Ecto neural progenitor cell (in vitro differentiated cells): ENCODE data around the gene SUGP2.
"Not testable (repeated sequence)": the region's sequence is repeated elsewhere in the genome, so short reads cannot be mapped to it uniquely, and the experiment has no call there.

ENCODE experiments used
- DNase-seq: peaks from one replicate; pipeline ENCODE4 v3.0.0-alpha.2; 2018; ENCODE audit warnings: low spot score

Gene SUGP2

DNA sequence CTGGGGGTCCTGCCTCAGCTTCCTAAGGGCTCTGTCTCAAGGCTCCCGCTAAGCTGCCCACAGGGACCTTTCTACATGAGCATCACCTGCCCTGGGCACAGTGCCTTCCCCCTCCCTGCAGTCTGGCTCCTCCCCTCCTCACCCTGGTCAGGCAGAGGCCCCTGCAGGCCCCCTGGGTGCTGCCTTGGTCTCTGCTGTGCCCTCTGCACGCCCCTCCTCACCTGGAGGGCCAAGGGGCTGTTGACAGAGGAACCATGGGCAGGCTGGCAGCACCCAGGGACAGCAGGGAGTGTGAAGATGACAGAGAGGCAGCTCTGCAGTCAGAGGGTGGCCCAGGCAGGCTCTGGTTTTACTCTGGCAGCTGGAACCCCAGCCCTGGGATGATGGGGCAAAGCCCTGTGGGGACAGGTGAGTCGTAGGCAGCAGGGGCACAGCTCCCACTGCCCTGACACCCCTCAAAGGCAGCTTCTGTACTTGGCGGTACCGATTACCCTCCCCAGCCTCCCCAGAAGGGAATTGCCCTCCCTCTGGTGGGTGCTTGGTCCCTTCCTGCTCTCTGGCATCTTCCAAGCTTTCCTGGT is 43.1 kb downstream of the SUGP2 start:
- DNase-seq, result no peak

DNA sequence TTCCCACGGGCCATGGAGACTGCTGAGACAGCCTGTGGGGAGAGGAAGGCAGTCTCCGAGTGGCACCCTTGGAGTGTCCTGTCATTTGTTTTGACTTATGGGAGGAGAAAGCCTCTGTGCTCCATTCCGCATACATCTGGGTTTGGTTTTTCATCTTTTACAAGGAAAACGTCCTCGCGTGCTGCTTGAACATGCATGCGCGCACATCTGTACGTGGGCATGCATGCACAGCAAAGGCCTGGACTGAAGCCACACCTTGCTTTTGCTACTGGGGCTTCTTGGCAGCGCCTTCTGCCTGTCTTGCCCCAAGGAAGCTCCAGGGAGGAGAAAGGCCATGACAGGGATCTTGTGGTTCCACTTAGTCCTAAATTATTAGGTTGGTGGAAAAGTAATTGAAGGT is 44.0 kb downstream of the SUGP2 start:
- DNase-seq, result no peak

DNA sequence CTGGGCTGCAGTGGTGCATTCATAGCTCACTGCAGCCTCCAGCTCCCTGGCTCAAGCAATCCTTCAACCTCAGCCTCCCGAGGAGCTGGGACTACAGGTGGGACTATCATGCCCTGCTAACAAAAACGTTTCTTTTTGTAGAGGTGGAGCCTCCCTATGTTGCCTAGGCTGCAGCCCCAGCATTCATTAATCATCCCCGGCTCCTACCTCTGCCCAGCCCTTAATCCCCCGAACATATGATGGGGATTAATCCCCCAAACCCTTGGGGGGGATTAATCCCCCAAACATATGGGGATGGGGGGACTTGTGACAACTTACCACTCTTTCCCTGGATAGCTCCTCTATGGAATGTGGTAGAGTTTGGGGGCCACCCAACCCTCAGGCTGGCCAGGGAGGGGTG is 45.9 kb downstream of the SUGP2 start:
- no peak for DNase-seq

DNA sequence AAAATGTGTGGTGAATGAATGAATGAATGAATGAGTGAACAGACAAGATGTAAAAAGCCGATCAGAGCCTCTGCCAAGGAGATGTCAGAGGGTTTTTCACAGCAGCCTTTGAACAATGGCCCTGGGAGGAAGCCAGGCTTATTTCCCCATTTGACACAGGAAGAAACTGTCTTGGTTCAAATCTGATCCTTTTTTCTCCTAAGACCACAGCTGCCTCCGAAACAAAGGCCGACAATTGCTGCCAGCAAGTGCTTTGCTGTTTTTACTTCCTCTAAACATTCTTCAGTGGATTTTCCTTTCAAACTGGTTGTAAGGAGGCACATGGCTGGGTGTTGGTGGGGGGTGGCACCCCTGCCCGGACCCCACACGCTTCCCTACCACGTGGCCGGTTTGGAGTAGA is 48.1 kb downstream of the SUGP2 start:
- DNase-seq, result no peak

DNA sequence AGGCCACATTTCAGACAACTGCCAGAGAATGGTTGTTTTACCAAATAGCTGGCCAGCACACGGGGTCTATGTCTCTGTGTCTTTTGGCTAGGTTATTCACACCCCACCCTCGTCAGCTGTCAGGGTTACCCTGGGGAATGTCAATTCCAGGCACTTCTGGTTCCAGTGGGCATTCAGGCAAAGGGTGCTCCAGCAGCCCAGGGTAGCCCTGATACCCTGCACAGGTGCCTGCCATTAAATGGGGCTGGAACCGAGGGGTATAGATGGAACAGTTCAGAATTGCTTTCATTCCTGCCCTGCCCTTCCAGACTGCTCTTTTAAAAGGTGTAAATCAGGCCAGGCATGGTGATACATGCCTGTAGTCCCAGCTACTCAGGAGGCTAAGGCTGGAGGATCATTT is 49.1 kb downstream of the SUGP2 start:
- DNase-seq, result no peak

DNA sequence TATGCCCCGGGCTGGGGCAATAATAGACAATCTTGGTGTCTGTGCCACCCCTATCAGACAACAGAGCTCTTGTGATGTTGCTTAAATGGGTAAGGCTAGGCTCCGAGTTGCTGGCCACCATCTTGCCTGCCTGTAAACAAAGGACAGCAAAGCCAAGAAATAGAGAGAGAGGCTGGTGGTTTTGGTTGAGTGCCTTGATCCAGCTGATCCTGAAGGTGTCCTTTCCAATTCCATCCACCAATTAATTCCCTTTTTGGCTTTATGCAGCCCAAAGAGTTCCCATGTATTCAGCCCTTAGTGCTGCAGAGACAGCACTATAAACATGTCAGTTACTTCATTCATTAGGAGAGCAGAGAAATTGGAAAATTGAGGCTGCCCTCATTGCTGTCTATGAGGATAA is 50.6 kb downstream of the SUGP2 start:
- DNase-seq, result no peak

DNA sequence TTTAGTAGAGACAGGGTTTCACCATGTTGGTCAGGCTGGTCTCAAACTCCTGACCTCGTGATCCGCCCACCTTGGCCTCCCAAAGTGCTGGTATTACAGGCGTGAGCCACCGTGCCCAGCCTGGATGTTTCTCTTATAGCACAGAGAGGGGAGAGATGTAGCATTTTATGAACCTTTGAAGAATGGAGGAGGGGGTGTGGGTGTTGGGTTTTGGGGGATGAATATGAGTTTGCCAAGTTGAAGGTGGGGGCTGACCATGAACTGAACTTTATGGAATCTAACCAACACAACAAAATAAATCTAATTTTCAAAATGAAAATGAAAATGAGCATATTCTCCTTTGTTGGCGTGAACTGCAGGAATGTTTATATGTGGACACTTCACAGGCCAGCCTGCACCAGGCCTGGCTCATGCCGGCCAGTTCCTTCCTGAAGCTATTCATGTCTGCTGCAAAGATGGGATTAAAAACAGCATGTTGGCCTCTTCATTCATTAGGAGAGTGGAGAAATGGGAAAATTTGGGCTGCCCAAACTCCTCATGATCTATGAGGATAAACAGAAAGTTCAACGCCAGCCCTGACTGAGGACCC is 52.8 kb downstream of the SUGP2 start:
- DNase-seq, result no peak

DNA sequence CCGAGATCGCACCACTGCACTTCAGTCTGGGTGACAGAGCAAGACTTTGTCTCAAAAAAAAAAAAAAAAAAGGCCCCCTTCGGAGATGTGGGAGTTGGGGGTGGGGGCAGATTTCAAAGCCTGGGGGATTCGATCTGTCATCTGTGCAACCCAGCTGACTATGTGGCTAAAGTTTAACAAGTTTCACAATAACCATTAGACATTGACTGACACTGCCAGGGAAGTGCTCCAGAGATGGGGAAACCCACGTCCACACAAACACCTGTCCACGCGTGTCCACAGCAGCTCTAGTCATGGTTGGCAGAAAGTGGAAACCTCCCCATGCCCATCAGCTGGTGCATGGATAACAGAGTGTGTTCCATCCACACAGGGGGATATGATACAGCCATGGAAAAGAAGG is 54.7 kb downstream of the SUGP2 start:
- no peak for DNase-seq

DNA sequence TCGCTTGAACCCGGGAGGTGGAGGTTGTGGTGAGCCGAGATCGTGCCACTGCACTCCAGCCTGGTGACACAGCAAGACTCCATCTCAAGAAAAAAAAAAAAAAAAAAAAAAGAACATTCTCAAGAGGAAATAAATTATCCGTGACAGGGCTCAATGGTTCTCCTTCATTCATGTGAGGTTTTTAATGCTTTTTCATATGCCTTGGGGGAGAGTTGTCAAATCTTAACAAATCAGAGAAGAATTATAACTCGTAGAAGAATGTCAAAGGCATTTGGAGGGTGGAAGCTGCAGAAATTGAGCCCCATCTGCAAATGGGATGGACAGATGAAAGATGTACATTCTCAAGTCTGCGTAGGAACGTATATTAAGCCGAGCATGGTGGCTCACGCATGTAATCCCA is 57.4 kb downstream of the SUGP2 start:
- DNase-seq, result no peak

DNA sequence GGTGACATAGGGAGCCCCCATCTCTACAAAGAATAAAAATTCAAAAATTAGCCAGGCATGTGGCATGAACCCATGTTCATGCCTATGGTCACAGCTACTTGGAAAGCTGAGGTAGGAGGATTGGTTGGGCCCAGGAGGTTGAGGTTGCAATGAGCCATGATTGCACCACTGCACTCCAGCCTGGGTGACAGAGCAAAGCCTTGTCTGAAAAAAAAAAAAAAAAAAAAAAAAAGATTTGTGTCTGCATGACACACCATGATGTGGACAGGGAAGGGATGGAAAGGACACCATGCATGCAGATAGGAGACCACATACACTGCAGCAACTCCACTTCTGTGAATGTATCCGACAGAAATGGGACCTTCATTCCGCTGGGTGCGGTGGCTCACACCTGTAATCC is 58.3 kb downstream of the SUGP2 start:
- DNase-seq, result no peak

DNA sequence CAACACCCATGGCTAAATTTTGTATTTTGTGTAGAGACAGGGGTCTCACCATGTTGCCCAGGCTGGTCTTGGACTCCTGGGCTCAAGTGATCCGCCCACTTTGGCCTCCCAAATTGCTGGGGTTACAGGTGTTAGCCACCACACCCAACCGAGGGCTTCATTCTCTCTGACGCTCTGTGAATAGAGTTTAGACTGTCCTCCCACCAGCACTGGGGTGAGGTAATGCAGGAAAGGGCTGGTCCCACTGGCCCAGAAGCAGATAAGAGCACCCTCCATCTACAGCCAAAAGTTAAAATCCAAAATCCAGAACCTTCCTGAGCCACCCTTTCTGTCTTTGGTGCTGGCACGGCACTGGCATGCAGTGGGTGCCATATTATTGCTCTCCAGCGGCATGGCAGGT is 60.5 kb downstream of the SUGP2 start:
- no peak for DNase-seq

DNA sequence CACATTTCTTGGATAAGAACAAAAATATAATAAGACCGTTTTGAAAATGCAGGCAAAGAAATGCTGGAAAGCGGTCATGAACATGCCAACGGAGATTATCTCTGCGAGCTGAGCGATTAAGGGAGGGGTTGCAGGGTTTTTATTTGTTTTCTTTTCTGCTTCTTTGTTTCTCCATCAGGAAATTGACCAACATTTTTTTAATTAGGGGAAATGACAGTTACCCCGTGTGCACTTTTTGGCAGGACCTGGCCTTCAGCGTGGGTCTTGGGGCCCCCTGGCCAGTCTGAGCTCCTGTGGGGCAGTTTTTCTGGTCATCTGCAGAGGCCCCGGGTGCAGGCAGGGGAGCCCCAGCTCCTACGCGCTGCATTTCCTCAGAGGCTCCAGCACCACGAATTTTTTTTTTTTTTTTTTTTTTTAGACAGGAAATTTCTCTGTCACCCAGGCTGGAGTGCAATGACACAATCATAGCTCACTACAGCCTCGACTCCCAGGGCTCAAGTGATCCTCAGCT is 61.0 kb downstream of the SUGP2 start:
- no peak for DNase-seq

DNA sequence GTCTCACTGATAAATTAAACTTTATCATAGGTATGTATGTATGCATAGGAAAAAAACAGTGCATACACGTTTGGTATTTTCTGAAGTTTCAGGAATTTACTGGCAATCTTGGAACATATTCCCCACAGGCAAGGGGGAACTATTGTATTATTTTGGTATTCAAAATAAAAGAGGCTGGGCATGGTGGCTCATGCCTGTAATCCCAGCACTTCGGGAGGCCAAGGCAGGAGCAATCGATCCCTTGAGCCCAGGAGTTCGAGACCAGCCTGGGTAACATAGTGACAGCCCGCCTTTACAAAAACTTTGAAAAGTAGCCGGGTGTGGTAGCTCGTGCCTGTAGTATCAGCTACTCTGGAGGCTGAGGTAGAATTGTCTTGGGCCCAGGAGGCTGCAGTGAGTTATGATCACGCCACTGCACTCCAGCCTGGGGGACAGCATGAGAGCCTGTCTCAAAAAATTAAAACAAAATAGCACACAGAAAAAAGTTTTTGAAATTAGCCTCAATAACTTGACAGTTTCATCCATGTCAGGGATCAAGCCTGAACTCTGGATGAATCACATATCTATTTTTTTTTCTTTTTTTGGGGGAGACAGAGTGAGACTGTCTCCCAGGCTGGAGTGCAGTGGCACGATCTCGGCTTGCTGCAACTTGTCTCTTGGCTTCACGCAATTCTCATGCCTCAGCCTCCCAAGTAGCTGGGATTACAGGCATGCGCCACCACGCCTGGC is 63.2 kb downstream of the SUGP2 start:
- DNase-seq, result no peak

DNA sequence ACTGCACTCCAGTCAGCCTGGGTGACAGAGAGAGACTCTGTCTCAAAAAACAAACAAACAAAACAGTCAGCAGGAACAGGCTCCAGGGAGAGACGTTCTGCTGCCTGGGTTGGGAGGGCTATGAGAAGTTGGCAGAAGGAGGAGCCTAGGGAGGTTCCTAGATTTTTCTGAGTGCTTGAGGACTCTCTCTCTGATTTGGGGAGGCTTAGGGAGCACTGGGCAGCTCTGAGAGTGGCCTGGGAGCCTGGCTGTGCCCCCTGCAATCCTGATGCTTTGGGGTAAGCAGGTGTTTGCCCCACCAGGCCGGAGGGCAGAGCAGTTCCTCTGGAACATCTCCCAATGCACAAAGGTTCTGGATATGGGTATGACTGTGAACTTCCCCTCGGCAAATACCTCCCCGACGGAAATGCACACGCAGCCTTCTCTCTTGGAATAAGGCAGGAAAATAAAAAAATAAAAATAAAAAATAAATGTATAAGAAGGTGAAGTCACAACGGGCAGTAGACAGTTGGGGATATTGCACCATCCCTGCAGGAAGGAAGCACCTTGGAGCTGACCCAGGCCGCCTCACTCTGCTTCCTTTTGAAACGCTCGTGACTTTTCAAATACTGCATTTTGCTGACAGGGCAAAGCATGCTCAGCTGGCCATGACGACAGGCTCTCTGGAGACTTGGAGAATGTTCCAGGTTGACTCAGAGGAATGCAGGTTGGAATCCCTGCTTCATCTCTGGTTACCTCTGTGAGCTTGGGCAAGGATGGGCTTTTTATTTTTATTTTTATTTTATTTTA is 65.8 kb downstream of the SUGP2 start:
- DNase-seq, result no peak

DNA sequence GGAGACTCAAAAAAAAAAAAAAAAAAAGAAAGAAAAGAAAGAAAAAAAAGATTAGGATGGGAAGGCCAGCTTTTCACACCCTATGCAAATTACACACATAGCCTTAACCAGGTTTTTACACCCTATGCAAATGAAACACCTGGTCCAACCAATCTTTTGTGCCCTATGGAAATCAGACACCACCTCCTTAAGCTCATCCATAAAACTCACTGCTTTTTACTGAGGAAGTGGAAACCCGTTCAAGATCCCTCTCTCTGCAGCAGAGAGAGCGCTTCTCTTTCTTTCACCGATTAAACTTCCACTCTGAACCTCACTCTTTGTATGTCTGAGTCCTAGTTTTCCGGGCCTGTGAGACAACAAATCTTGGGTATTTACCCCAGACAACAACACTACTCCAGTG is 67.0 kb downstream of the SUGP2 start:
- no peak for DNase-seq

DNA sequence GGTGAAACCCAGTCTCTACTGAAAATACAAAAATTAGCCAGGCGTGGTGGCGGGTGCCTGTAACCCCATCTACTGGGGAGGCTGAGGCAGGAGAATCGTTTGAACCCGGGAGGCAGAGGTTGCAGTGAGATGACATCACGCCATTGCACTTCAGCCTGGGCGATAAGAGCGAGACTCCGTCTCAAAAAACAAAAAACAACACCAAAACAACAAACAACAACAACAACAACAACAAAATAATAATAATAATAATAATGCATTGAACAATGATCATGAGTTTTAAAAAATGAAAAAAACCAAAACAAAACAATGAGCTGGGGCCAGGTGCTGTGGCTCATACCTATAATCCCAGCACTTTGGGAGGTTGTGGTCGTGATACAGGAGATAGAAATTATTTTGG is 69.2 kb downstream of the SUGP2 start:
- no peak for DNase-seq

DNA sequence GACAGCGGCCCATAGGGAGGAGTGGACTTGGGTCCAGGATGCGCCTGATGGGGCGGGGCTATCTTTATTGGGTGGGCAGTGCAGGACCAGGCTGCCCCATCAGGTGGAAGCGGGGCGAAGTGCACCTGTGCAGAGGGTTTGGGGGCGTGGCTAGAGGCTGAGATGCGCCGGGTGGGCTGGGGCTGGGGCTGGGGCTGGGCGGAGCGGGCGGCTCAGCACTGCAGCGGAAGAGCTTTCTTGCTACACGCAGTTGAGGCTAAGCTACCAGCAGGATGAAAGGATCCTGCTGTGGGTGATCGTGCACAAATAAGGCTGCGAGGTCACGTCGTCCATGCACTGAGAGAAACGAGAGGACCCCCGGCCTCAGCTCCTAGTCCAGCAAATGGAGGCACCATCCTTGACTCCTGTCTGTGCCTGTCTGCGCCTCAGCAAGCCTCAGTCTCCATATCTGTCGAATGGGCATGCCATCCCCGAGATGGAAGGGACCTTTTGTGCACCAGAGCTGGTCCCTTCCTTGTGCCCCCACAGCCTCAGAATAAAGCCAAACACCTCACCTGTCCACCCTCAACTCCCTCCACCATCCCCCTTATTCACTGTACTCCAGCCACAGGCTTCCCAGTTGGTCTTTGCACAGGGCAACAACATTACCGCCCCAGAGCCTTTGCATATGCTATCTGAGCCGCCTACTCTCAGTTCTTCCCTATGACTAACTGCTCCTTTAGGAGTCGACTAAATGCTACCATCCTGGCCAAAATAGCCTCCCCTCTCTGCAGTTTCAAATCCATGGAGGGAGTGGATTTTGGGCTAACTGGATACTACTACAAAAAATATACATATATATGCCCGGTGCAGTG is 71.3 kb downstream of the SUGP2 start:
- DNase-seq, result peak; percentile 65

DNA sequence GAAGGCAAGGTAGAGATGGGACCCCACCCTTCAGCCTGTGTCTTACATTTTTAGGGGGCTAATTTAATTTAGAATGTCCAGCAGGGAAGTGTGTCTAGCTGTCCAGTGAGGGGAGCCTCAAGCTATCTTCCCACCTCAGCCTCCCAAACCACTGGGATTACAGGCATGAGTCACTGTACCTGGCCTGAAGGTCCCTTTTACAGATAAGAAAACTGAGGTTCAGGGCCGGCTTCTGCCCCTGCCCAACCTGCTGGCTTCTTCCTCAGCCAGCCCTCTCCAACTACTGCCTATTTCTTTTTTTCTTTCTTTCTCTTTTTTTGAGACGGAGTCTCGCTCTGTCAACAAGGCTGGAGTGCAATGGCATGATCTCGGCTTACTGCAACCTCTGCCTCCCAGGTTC is 72.9 kb downstream of the SUGP2 start:
- DNase-seq, result no peak

DNA sequence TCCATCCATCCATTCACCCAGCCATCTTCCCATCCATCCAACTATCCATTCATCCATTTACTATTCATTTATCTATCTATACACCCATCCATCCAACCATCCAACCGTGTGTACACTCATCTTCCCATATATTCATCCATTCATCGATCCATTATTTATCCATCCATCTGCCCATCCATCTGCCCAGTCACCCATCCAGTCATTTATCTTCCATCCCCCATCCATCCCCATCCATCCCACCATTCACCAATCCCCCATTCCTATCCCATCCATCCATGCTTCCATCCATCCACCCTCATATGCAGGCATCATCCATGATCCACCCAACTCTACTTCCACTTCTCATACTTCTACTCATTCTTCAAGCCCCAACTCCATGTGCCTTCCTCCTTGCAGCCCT is 78.3 kb downstream of the SUGP2 start:
- DNase-seq, result no peak

DNA sequence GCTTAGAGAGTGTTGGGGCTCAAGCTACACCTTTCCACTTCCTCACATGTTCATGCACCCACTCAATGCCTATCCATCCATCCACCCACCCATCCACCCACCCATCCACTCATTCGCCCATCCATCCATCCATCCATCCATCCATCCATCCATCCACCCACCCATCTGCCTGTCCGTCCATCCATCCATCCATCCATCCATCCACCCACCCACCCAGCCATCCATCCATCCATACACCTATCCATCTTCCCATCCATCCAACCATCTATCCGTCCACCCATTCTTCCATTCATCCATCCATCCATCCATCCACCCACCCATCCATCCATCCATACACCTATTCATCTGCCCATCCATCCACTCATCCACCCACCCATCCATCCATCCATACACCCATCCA is 79.2 kb downstream of the SUGP2 start:
- DNase-seq, result no peak

DNA sequence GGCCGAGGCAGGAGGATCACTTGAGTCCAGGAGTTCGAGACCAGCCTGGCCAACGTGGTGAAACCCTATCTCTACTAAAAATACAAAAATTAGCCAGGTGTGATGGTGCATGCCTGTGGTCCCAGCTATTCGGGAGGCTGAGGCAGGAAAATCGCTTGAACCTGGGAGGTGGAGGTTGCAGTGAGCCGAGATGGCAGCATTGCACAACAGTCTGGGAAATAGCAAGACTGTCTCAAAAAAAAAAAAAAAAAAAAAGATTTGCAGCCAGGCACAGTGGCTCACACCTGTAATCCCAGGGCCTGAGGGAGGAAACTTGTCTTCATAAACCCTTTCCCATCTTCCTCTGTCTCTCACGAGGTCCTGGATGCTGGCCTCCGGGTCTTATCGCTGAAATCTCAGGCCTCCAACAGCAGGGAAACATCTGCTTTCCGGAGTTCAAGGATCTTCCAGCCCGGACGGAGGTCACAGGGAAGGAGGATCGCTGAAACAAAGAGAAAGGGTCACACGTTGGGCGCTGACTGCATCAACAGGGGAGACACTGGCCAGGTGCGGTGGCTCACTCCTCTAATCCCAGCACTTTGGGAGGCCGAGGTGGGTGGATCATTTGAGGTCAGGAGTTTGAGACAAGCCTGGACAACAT is 80.8 kb downstream of the SUGP2 start:
- DNase-seq, result not testable (repeated sequence)
